Stomach (tissue), 4 donors: ENCODE data around the gene CAMK2A.

Experiments used
- CTCF ChIP-seq, 7 experiments: fragments of 450-650 bp in 4 of 7; fragments of 200-600 bp in 3 of 7; sonication (generic) in 3 of 7; IDR thresholded peaks; one replicate each; pipeline ENCODE4 v1.5.1; 2016 to 2019; ENCODE audit warnings: antibody characterized with exemption in 7 of 7, control low read depth in 2 of 7, mild to moderate bottlenecking in 1 of 7
- POLR2A ChIP-seq, 4 donors: fragments of 450-650 bp; IDR thresholded peaks; one replicate each; pipeline ENCODE4 v1.6.1; 2016; ENCODE audit warnings: antibody characterized with exemption in 4 of 4, control low read depth in 2 of 4, mild to moderate bottlenecking in 1 of 4, moderate library complexity in 1 of 4

GRCh38 chr5:150245111-150245789, 44.3 kb downstream of the CAMK2A start:
- TF ChIP-seq CTCF (IDR thresholded peaks at IDR 0.05) (no peak), POLR2A (IDR thresholded peaks at IDR 0.05) (no peak)
